SKM-1 treated with dmso at 0.1 percent for 144 hours (cell line): ENCODE data around the gene BAIAP2.
"Not testable (repeated sequence)": the region's sequence is repeated elsewhere in the genome, so short reads cannot be mapped to it uniquely, and the experiment has no call there.

Experiments used
- DNase-seq: peaks from one replicate; lab custom pipeline; 2025; ENCODE audit not compliant: unreplicated experiment; lab: John Stamatoyannopoulos, UW

The BAIAP2 gene

GRCh38 chr17:81021531-81022343 lies 13.2 kb upstream of the BAIAP2 start:
- DNase-seq = no peak

GRCh38 chr17:81022344-81022676 lies 12.6 kb upstream of the BAIAP2 start:
- no peak for DNase-seq

GRCh38 chr17:81025065-81025740 lies 9.7 kb upstream of the BAIAP2 start:
- no peak for DNase-seq

- DNase-seq = no peak
Measured at GRCh38 chr17:81025741-81026129, 9.2 kb upstream of the BAIAP2 start.

GRCh38 chr17:81026266-81027036 lies 8.5 kb upstream of the BAIAP2 start:
- no peak for DNase-seq

- no peak for DNase-seq
Measured at GRCh38 chr17:81027038-81027437, 7.9 kb upstream of the BAIAP2 start.

- no peak for DNase-seq
Measured at GRCh38 chr17:81027591-81028505, 7.1 kb upstream of the BAIAP2 start.

- no peak for DNase-seq
Measured at GRCh38 chr17:81028506-81028858, 6.5 kb upstream of the BAIAP2 start.

GRCh38 chr17:81029859-81030258 lies 5.1 kb upstream of the BAIAP2 start:
- DNase-seq = no peak

GRCh38 chr17:81030312-81030711 lies 4.6 kb upstream of the BAIAP2 start:
- DNase-seq = not testable (repeated sequence)

- no peak for DNase-seq
Measured at GRCh38 chr17:81030741-81031565, 4.0 kb upstream of the BAIAP2 start.

- DNase-seq = no peak
Measured at GRCh38 chr17:81031566-81032550, 3.1 kb upstream of the BAIAP2 start.

GRCh38 chr17:81032641-81033480 lies 2.1 kb upstream of the BAIAP2 start:
- DNase-seq = peak; percentile 53

- DNase-seq = peak; percentile 44
Measured at GRCh38 chr17:81033535-81034167, 1.3 kb upstream of the BAIAP2 start.

GRCh38 chr17:81034168-81034777 lies 678 bp upstream of the BAIAP2 start:
- no peak for DNase-seq

- no peak for DNase-seq
Measured at GRCh38 chr17:81035521-81036196, 708 bp downstream of the BAIAP2 start.
